Measurements from ENCODE around the gene TENT4A. TPM values are rescaled to one million over a fixed set of nuclear protein-coding genes. Genes with fewer than 3 reads are reported as not detected.
A peak's percentile ranks its signal among the peaks of the same experiment; 100 is the strongest.

The TENT4A gene
- total RNA-seq, 4 donors from 2014 or later = 20.9 to 70.3 (median 28.1) TPM

GRCh38 chr5:6710551-6711318 is 2.5 kb upstream of the TENT4A start:
- TF ChIP-seq POLR2AphosphoS5 (IDR thresholded peaks at IDR 0.05) (no peak), CTCF (IDR thresholded peaks at IDR 0.05) (no peak), POLR2A (IDR thresholded peaks at IDR 0.05) (no peak), EP300 (IDR thresholded peaks at IDR 0.05; ENCODE audit: low read depth) (no peak)
- in situ Hi-C loops (cut with MboI; ENCODE audit: low pct_ligation_motif_present in 1 of 4, low pct_unique_long_range_greater_than_20kb in 1 of 4, low sequenced_read_pairs in 3 of 4) = loop anchor here in 1 of 4 donors (10.0 kb wide), 1 partner anchor 76 kb away; the partner anchor contains the start of genes NSUN2 and SRD5A1

GRCh38 chr5:6711409-6712141 is 1.7 kb upstream of the TENT4A start:
- no peak for DNase-seq
- in situ Hi-C loops (cut with MboI; ENCODE audit: low pct_ligation_motif_present in 1 of 4, low pct_unique_long_range_greater_than_20kb in 1 of 4, low sequenced_read_pairs in 3 of 4) (loop anchor here in 1 of 4 donors (10.0 kb wide), 1 partner anchor 77 kb away; the partner anchor contains the start of genes NSUN2 and SRD5A1), intact Hi-C loops (cut with DNase I; ENCODE audit: low total_unique reads) (loop anchor here (5.0 kb wide), 1 partner anchor 79 kb away; the partner anchor contains the start of genes NSUN2 and SRD5A1)
- H3K9me3 ChIP-seq = no peaks in the 10 kb centered on the region
- peak overlapping the region; percentile 96 to 99 (median 98) for H3K27ac ChIP-seq
- no peaks in the 10 kb centered on the region for H3K27me3 ChIP-seq
- TF ChIP-seq POLR2A (IDR thresholded peaks at IDR 0.05) (no peak), CTCF (IDR thresholded peaks at IDR 0.05) (no peak), POLR2AphosphoS5 (IDR thresholded peaks at IDR 0.05) (no peak), EP300 (IDR thresholded peaks at IDR 0.05; ENCODE audit: low read depth) (no peak)
- H3K4me3 ChIP-seq = peak overlapping the region in 3 of 4 donors; percentile 69 to 84 (median 78)
- 44 to 55% methylated on average over 10 to 15 of the region's 15 CpGs for WGBS, 2 donors (ENCODE audit: low coverage in 1 of 2)
- H3K36me3 ChIP-seq = no peaks in the 10 kb centered on the region
- peaks cover 18 to 26% (median 24%) of the 10 kb centered on the region in 4 donors for H3K4me1 ChIP-seq

More at GRCh38 chr5:6710551-6711318, 2.5 kb upstream of the TENT4A start:
- no peaks in the 10 kb centered on the region for H3K9me3 ChIP-seq
- H3K4me3 ChIP-seq = no peak overlapping the region
- no peak for DNase-seq
- no peaks in the 10 kb centered on the region for H3K27me3 ChIP-seq
- WGBS, 2 donors (ENCODE audit: low coverage in 1 of 2) = 84 to 85% methylated on average over 10 to 13 of the region's 13 CpGs
- intact Hi-C loops (cut with DNase I; ENCODE audit: low total_unique reads) = loop anchor here (5.0 kb wide), 1 partner anchor 78 kb away; the partner anchor contains the start of genes NSUN2 and SRD5A1
- H3K4me1 ChIP-seq = peaks cover 11 to 17% (median 15%) of the 10 kb centered on the region in 4 donors
- no peaks in the 10 kb centered on the region for H3K36me3 ChIP-seq
- H3K27ac ChIP-seq = no peak overlapping the region

GRCh38 chr5:6712142-6712576 is 1.1 kb upstream of the TENT4A start:
- Histone ChIP-seq H3K9me3 (no peaks in the 10 kb centered on the region), H3K36me3 (no peaks in the 10 kb centered on the region), H3K4me3 (peak overlapping the region; percentile 69 to 84 (median 80)), H3K4me1 (peaks cover 23 to 32% (median 29%) of the 10 kb centered on the region in 4 donors), H3K27ac (peak overlapping the region; percentile 96 to 99 (median 98)), H3K27me3 (no peaks in the 10 kb centered on the region)
- intact Hi-C loops (cut with DNase I; ENCODE audit: low total_unique reads) (loop anchor here (5.0 kb wide), 1 partner anchor 80 kb away; the partner anchor contains the start of genes NSUN2 and SRD5A1), in situ Hi-C loops (cut with MboI; ENCODE audit: low pct_ligation_motif_present in 1 of 4, low pct_unique_long_range_greater_than_20kb in 1 of 4, low sequenced_read_pairs in 3 of 4) (loop anchor here in 1 of 4 donors (10.0 kb wide), 1 partner anchor 77 kb away; the partner anchor contains the start of genes NSUN2 and SRD5A1)
- WGBS, 2 donors (ENCODE audit: low coverage in 1 of 2) = 1% methylated on average over 29 of the region's 36 CpGs; no CpG with 5 or more reads in 1 of the 2 donors
- peak; percentile 61 for DNase-seq
- TF ChIP-seq EP300 (IDR thresholded peaks at IDR 0.05; ENCODE audit: low read depth) = no peak
- no peak for TF ChIP-seq CTCF (IDR thresholded peaks at IDR 0.05)
- TF ChIP-seq POLR2AphosphoS5 (IDR thresholded peaks at IDR 0.05) = peak in 1 of 3 donors; percentile 8
- TF ChIP-seq POLR2A (IDR thresholded peaks at IDR 0.05) = no peak
